ENCODE measurements around the gene OPHN1. TPM values are rescaled to one million over a fixed set of nuclear protein-coding genes. Genes with fewer than 3 reads are reported as not detected.

Gene OPHN1
- total and polyA plus RNA-seq, 2 experiments from 2014 or later: 2.2 to 3.8 TPM

DNA sequence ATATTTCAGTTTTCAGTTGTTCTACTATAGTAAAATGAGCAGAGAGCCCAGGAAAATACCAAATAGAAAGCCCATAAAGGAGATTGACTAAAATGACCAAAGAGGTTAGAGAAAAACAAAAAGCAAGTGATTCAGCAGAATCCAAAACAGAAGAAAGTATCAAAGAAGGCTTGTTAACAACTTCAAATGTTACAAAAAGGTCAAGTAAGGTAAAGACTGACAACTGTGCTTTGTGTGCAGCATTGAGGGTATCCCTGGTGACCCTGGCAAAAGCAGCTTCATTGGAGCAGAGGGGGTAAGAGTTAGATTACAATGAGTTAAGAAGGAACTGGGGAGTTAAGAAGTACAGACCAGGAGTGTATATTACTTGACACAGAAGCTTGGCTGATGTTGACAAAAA is 317.9 kb downstream of the OPHN1 start:
- no peaks in the 10 kb centered on the region for H3K27me3 ChIP-seq (ENCODE audit: insufficient read depth)
- no peaks in the 10 kb centered on the region for H3K9me2 ChIP-seq (ENCODE audit: insufficient read depth)
- Mint-ChIP-seq H3K4me3 (no peak overlapping the region), H3K4me1 (peaks cover 31% of the 10 kb centered on the region), H3K9me3 (no peaks in the 10 kb centered on the region), H3K36me3 (ENCODE audit: low read depth) (no peaks in the 10 kb centered on the region), H3K27ac (no peak overlapping the region), H3K27me3 (ENCODE audit: insufficient read depth, low read depth, poor library complexity) (no peaks in the 10 kb centered on the region)
- no peaks in the 10 kb centered on the region for H3K79me2 ChIP-seq (replicated peaks; ENCODE audit: insufficient read depth)
- H3K4me3 ChIP-seq: no peak overlapping the region
- DNase-seq (ENCODE audit: low spot score) (no peak), ATAC-seq (no peak)
- H4K20me1 ChIP-seq (replicated peaks; ENCODE audit: insufficient read depth): no peaks in the 10 kb centered on the region
- no peak for TF ChIP-seq ZNF114 (CRISPR knock-in tag; IDR thresholded peaks at IDR 0.05)
- no peak for TF ChIP-seq POLR2AphosphoS5 (IDR thresholded peaks at IDR 0.05; ENCODE audit: low read depth)
- no peak for TF ChIP-seq EZH2phosphoT487 (IDR thresholded peaks at IDR 0.05; ENCODE audit: unreplicated experiment)
- TF ChIP-seq NANOG (IDR thresholded peaks at IDR 0.05; ENCODE audit: borderline replicate concordance): no peak
- TF ChIP-seq, protein P1, sequence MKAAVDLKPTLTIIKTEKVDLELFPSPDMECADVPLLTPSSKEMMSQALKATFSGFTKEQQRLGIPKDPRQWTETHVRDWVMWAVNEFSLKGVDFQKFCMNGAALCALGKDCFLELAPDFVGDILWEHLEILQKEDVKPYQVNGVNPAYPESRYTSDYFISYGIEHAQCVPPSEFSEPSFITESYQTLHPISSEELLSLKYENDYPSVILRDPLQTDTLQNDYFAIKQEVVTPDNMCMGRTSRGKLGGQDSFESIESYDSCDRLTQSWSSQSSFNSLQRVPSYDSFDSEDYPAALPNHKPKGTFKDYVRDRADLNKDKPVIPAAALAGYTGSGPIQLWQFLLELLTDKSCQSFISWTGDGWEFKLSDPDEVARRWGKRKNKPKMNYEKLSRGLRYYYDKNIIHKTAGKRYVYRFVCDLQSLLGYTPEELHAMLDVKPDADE (IDR thresholded peaks at IDR 0.05): no peak
- no peak for TF ChIP-seq CREB1 (CRISPR knock-in tag; IDR thresholded peaks at IDR 0.05; ENCODE audit: low read depth)
- TF ChIP-seq EZH2 (IDR thresholded peaks at IDR 0.05; ENCODE audit: low read depth, unreplicated experiment): no peak
- TF ChIP-seq, protein P2, sequence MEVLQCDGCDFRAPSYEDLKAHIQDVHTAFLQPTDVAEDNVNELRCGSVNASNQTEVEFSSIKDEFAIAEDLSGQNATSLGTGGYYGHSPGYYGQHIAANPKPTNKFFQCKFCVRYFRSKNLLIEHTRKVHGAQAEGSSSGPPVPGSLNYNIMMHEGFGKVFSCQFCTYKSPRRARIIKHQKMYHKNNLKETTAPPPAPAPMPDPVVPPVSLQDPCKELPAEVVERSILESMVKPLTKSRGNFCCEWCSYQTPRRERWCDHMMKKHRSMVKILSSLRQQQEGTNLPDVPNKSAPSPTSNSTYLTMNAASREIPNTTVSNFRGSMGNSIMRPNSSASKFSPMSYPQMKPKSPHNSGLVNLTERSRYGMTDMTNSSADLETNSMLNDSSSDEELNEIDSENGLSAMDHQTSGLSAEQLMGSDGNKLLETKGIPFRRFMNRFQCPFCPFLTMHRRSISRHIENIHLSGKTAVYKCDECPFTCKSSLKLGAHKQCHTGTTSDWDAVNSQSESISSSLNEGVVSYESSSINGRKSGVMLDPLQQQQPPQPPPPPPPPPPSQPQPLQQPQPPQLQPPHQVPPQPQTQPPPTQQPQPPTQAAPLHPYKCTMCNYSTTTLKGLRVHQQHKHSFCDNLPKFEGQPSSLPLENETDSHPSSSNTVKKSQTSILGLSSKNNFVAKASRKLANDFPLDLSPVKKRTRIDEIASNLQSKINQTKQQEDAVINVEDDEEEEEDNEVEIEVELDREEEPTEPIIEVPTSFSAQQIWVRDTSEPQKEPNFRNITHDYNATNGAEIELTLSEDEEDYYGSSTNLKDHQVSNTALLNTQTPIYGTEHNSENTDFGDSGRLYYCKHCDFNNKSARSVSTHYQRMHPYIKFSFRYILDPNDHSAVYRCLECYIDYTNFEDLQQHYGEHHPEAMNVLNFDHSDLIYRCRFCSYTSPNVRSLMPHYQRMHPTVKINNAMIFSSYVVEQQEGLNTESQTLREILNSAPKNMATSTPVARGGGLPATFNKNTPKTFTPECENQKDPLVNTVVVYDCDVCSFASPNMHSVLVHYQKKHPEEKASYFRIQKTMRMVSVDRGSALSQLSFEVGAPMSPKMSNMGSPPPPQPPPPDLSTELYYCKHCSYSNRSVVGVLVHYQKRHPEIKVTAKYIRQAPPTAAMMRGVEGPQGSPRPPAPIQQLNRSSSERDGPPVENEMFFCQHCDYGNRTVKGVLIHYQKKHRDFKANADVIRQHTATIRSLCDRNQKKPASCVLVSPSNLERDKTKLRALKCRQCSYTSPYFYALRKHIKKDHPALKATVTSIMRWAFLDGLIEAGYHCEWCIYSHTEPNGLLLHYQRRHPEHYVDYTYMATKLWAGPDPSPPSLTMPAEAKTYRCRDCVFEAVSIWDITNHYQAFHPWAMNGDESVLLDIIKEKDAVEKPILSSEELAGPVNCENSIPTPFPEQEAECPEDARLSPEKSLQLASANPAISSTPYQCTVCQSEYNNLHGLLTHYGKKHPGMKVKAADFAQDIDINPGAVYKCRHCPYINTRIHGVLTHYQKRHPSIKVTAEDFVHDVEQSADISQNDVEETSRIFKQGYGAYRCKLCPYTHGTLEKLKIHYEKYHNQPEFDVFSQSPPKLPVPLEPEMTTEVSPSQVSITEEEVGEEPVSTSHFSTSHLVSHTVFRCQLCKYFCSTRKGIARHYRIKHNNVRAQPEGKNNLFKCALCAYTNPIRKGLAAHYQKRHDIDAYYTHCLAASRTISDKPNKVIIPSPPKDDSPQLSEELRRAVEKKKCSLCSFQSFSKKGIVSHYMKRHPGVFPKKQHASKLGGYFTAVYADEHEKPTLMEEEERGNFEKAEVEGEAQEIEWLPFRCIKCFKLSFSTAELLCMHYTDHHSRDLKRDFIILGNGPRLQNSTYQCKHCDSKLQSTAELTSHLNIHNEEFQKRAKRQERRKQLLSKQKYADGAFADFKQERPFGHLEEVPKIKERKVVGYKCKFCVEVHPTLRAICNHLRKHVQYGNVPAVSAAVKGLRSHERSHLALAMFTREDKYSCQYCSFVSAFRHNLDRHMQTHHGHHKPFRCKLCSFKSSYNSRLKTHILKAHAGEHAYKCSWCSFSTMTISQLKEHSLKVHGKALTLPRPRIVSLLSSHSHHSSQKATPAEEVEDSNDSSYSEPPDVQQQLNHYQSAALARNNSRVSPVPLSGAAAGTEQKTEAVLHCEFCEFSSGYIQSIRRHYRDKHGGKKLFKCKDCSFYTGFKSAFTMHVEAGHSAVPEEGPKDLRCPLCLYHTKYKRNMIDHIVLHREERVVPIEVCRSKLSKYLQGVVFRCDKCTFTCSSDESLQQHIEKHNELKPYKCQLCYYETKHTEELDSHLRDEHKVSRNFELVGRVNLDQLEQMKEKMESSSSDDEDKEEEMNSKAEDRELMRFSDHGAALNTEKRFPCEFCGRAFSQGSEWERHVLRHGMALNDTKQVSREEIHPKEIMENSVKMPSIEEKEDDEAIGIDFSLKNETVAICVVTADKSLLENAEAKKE (CRISPR knock-in tag; IDR thresholded peaks at IDR 0.05): no peak
- TF ChIP-seq, protein P3, sequence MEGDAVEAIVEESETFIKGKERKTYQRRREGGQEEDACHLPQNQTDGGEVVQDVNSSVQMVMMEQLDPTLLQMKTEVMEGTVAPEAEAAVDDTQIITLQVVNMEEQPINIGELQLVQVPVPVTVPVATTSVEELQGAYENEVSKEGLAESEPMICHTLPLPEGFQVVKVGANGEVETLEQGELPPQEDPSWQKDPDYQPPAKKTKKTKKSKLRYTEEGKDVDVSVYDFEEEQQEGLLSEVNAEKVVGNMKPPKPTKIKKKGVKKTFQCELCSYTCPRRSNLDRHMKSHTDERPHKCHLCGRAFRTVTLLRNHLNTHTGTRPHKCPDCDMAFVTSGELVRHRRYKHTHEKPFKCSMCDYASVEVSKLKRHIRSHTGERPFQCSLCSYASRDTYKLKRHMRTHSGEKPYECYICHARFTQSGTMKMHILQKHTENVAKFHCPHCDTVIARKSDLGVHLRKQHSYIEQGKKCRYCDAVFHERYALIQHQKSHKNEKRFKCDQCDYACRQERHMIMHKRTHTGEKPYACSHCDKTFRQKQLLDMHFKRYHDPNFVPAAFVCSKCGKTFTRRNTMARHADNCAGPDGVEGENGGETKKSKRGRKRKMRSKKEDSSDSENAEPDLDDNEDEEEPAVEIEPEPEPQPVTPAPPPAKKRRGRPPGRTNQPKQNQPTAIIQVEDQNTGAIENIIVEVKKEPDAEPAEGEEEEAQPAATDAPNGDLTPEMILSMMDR (conservative IDR thresholded peaks at IDR 0.05; ENCODE audit: low read depth in 2 of 2): no peak
- no peak for TF ChIP-seq STAT1 (IDR thresholded peaks at IDR 0.05; ENCODE audit: unreplicated experiment)
- no peak for TF ChIP-seq ZNF331 (CRISPR knock-in tag; IDR thresholded peaks at IDR 0.05; ENCODE audit: low read depth)
- TF ChIP-seq, protein P4, sequence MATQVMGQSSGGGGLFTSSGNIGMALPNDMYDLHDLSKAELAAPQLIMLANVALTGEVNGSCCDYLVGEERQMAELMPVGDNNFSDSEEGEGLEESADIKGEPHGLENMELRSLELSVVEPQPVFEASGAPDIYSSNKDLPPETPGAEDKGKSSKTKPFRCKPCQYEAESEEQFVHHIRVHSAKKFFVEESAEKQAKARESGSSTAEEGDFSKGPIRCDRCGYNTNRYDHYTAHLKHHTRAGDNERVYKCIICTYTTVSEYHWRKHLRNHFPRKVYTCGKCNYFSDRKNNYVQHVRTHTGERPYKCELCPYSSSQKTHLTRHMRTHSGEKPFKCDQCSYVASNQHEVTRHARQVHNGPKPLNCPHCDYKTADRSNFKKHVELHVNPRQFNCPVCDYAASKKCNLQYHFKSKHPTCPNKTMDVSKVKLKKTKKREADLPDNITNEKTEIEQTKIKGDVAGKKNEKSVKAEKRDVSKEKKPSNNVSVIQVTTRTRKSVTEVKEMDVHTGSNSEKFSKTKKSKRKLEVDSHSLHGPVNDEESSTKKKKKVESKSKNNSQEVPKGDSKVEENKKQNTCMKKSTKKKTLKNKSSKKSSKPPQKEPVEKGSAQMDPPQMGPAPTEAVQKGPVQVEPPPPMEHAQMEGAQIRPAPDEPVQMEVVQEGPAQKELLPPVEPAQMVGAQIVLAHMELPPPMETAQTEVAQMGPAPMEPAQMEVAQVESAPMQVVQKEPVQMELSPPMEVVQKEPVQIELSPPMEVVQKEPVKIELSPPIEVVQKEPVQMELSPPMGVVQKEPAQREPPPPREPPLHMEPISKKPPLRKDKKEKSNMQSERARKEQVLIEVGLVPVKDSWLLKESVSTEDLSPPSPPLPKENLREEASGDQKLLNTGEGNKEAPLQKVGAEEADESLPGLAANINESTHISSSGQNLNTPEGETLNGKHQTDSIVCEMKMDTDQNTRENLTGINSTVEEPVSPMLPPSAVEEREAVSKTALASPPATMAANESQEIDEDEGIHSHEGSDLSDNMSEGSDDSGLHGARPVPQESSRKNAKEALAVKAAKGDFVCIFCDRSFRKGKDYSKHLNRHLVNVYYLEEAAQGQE (IDR thresholded peaks at IDR 0.05; ENCODE audit: unreplicated experiment): no peak
- no peak for TF ChIP-seq JUNB (IDR thresholded peaks at IDR 0.05; ENCODE audit: unreplicated experiment)
- H3K4me1 ChIP-seq (ENCODE audit: insufficient read depth): peaks cover 9% of the 10 kb centered on the region
- no peaks in the 10 kb centered on the region for H3K36me3 ChIP-seq (ENCODE audit: insufficient read depth)
- H3K4me2 ChIP-seq: no peak overlapping the region
- H3F3A ChIP-seq (replicated peaks; ENCODE audit: low read depth): no peaks in the 10 kb centered on the region
- H3K27ac ChIP-seq (ENCODE audit: low read depth): no peak overlapping the region
- no peak overlapping the region for H2AFZ ChIP-seq
